Activated CD4-positive, alpha-beta T cell treated with anti-CD3 and anti-CD28 coated beads for 36 hours (primary cell): ENCODE measurements around the gene MPV17L2. TPM values are rescaled to one million over a fixed set of nuclear protein-coding genes. Genes with fewer than 3 reads are reported as not detected.
"Not testable (repeated sequence)": the region's sequence is repeated elsewhere in the genome, so short reads cannot be mapped to it uniquely, and the experiment has no call there.

Source experiments
- ATAC-seq: fragments of 200-7000 bp; cut with Tn5 transposase; one replicate; pipeline ENCODE4 v1.10.0; 2021; ENCODE audit warnings: mild to moderate bottlenecking, moderate library complexity
- CTCF ChIA-PET: fragments of 350-600 bp; sonication (Branson Sonifier 250); formaldehyde crosslinking; loops from one replicate; lab custom pipeline; 2021; ENCODE audit warnings: antibody characterized with exemption; lab: Charles Lee
- POLR2A ChIA-PET: fragments of 350-600 bp; sonication (Branson Sonifier 250); formaldehyde crosslinking; loops from one replicate; lab custom pipeline; 2021; ENCODE audit warnings: antibody characterized with exemption, inconsistent platforms; lab: Charles Lee
- DNase-seq: peaks from one replicate; pipeline ENCODE4 v3.0.0-alpha.2; 2020
- H3K27ac Mint-ChIP-seq: one replicate; pipeline ENCODE4 v1.8.0; 2021; ENCODE audit warnings: mixed read lengths
- H3K27me3 Mint-ChIP-seq: one replicate; pipeline ENCODE4 v1.8.0; 2021; ENCODE audit warnings: mixed read lengths
- H3K36me3 Mint-ChIP-seq: one replicate; pipeline ENCODE4 v1.8.0; 2021; ENCODE audit warnings: low read depth, mixed read lengths
- H3K4me1 Mint-ChIP-seq: one replicate; pipeline ENCODE4 v1.8.0; 2021; ENCODE audit warnings: mixed read lengths
- H3K4me3 Mint-ChIP-seq: one replicate; pipeline ENCODE4 v1.8.0; 2021; ENCODE audit warnings: mild to moderate bottlenecking, moderate library complexity, mixed read lengths
- H3K9me3 Mint-ChIP-seq: one replicate; pipeline ENCODE4 v1.8.0; 2021; ENCODE audit warnings: low read depth, mixed read lengths
- intact Hi-C, 2 experiments: fragments of 100-400 bp; cut with DNase I in 1 of 2; cut with micrococcal nuclease in 1 of 2; formaldehyde crosslinking; loops; one replicate each; pipeline versions ENCODE4 v1.14.2 to v1.15.1; 2022 to 2024; cut with DNase I, micrococcal nuclease
- total RNA-seq, 2 experiments: library from RNA; stranded (reverse); gene quantifications; one replicate each; pipeline ENCODE4 v1.2.3, GENCODE V29; 2021

The MPV17L2 gene
- total RNA-seq, 2 experiments from 2014 or later: 5.7 to 6.2 TPM

- CTCF ChIA-PET: interaction anchor here (1.0 kb wide), 1 partner anchor 14 kb away, joined by 3 read pairs; no protein-coding TSS in a partner anchor
- peaks cover 23% of the 10 kb centered on the region for H3K4me1 Mint-ChIP-seq
- no peaks in the 10 kb centered on the region for H3K36me3 Mint-ChIP-seq
- no peaks in the 10 kb centered on the region for H3K9me3 Mint-ChIP-seq
- peak overlapping the region; percentile 73 for H3K27ac Mint-ChIP-seq
- ATAC-seq (no peak), DNase-seq (peak; percentile 57)
- peak overlapping the region; percentile 84 for H3K4me3 Mint-ChIP-seq
- intact Hi-C loops: loop anchor here (1.0 to 10.0 kb wide), 13 partner anchors 8 to 641 kb away; partner anchors contain the start of genes ARRDC2 (in 1 of the 2), IFI30 (in 1 of the 2), MPV17L2 (in 1 of the 2) and PGLS (in 1 of the 2)
- POLR2A ChIA-PET: no interaction called here
- no peaks in the 10 kb centered on the region for H3K27me3 Mint-ChIP-seq
Measured at GRCh38 chr19:18153556-18154134, 39.4 kb upstream of the MPV17L2 start.

GRCh38 chr19:18155095-18156087 lies 37.6 kb upstream of the MPV17L2 start:
- Mint-ChIP-seq H3K9me3 (no peaks in the 10 kb centered on the region), H3K4me1 (peaks cover 27% of the 10 kb centered on the region), H3K27me3 (no peaks in the 10 kb centered on the region), H3K27ac (no peak overlapping the region), H3K36me3 (peaks cover 3% of the 10 kb centered on the region), H3K4me3 (no peak overlapping the region)
- DNase-seq (no peak), ATAC-seq (no peak)
- intact Hi-C loops: loop anchor here in 1 of 2 experiments (10.0 kb wide), 1 partner anchor 151 kb away; the partner anchor contains the start of gene ARRDC2
- ChIA-PET CTCF (interaction anchor here (0.6 to 1.4 kb wide), 3 partner anchors 9 to 42 kb away, joined by 3 to 5 read pairs (median 4); no protein-coding TSS in a partner anchor), POLR2A (interaction anchor here (0.6 kb wide), 2 partner anchors 9 to 250 kb away, joined by 4 to 5 read pairs; no protein-coding TSS in a partner anchor)

GRCh38 chr19:18156268-18156667 lies 36.8 kb upstream of the MPV17L2 start:
- CTCF ChIA-PET: interaction anchor here (1.4 kb wide), 1 partner anchor 43 kb away, joined by 5 read pairs; no protein-coding TSS in a partner anchor
- ATAC-seq (no peak), DNase-seq (no peak)
- Mint-ChIP-seq H3K4me3 (no peak overlapping the region), H3K9me3 (no peaks in the 10 kb centered on the region), H3K4me1 (peaks cover 28% of the 10 kb centered on the region), H3K27me3 (no peaks in the 10 kb centered on the region), H3K36me3 (peaks cover 4% of the 10 kb centered on the region), H3K27ac (no peak overlapping the region)
- POLR2A ChIA-PET: no interaction called here
- intact Hi-C loops: loop anchor here in 1 of 2 experiments (10.0 kb wide), 1 partner anchor 151 kb away; the partner anchor contains the start of gene ARRDC2

- ChIA-PET POLR2A (no interaction called here), CTCF (interaction anchor here (1.4 kb wide), 1 partner anchor 44 kb away, joined by 5 read pairs; no protein-coding TSS in a partner anchor)
- Mint-ChIP-seq H3K4me3 (no peak overlapping the region), H3K27ac (no peak overlapping the region), H3K9me3 (no peaks in the 10 kb centered on the region), H3K36me3 (peaks cover 4% of the 10 kb centered on the region), H3K27me3 (no peaks in the 10 kb centered on the region), H3K4me1 (peaks cover 23% of the 10 kb centered on the region)
- intact Hi-C loops: loop anchor here in 1 of 2 experiments (10.0 kb wide), 1 partner anchor 152 kb away; the partner anchor contains the start of gene ARRDC2
- DNase-seq: no peak
- no peak for ATAC-seq
Measured at GRCh38 chr19:18156841-18157464, 36.1 kb upstream of the MPV17L2 start.

GRCh38 chr19:18157465-18158063 lies 35.5 kb upstream of the MPV17L2 start:
- Mint-ChIP-seq H3K4me1 (peaks cover 20% of the 10 kb centered on the region), H3K4me3 (no peak overlapping the region), H3K36me3 (peaks cover 4% of the 10 kb centered on the region), H3K27ac (no peak overlapping the region), H3K27me3 (no peaks in the 10 kb centered on the region), H3K9me3 (no peaks in the 10 kb centered on the region)
- CTCF ChIA-PET: no interaction called here
- POLR2A ChIA-PET: no interaction called here
- intact Hi-C loops: loop anchor here in 1 of 2 experiments (10.0 kb wide), 1 partner anchor 153 kb away; the partner anchor contains the start of gene ARRDC2
- ATAC-seq (no peak), DNase-seq (no peak)

- ChIA-PET CTCF (interaction anchor here (0.6 kb wide), 1 partner anchor 81 kb away, joined by 3 read pairs; no protein-coding TSS in a partner anchor), POLR2A (no interaction called here)
- H3K36me3 Mint-ChIP-seq: peaks cover 7% of the 10 kb centered on the region
- no peaks in the 10 kb centered on the region for H3K9me3 Mint-ChIP-seq
- no peak overlapping the region for H3K4me3 Mint-ChIP-seq
- H3K4me1 Mint-ChIP-seq: peaks cover 20% of the 10 kb centered on the region
- H3K27me3 Mint-ChIP-seq: no peaks in the 10 kb centered on the region
- DNase-seq (no peak), ATAC-seq (no peak)
- H3K27ac Mint-ChIP-seq: no peak overlapping the region
- intact Hi-C loops: loop anchor here in 1 of 2 experiments (10.0 kb wide), 1 partner anchor 154 kb away; the partner anchor contains the start of gene ARRDC2
Measured at GRCh38 chr19:18158467-18158866, 34.6 kb upstream of the MPV17L2 start.

- H3K4me1 Mint-ChIP-seq: peaks cover 16% of the 10 kb centered on the region
- CTCF ChIA-PET: interaction anchor here (0.7 to 0.9 kb wide), 3 partner anchors 93 to 141 kb away, joined by 3 read pairs; no protein-coding TSS in a partner anchor
- POLR2A ChIA-PET, H3K36me3 Mint-ChIP-seq, ATAC-seq, H3K27me3 Mint-ChIP-seq, H3K27ac Mint-ChIP-seq, DNase-seq, H3K9me3 Mint-ChIP-seq, H3K4me3 Mint-ChIP-seq: not testable (repeated sequence)
- intact Hi-C loops: loop anchor here in 1 of 2 experiments (10.0 kb wide), 1 partner anchor 154 kb away; the partner anchor contains the start of gene ARRDC2
Measured at GRCh38 chr19:18159059-18159616, 33.9 kb upstream of the MPV17L2 start.

- CTCF ChIA-PET: interaction anchor here (0.7 to 2.4 kb wide), 7 partner anchors 8 to 152 kb away, joined by 3 to 7 read pairs (median 3); partner anchors contain the start of gene ARRDC2
- no peak overlapping the region for H3K4me3 Mint-ChIP-seq
Measured at GRCh38 chr19:18159810-18160209, 33.2 kb upstream of the MPV17L2 start.

GRCh38 chr19:18160493-18160970 lies 32.5 kb upstream of the MPV17L2 start:
- intact Hi-C loops: loop anchor here in 1 of 2 experiments (2.0 kb wide), 1 partner anchor 48 kb away; no protein-coding TSS in a partner anchor
- Mint-ChIP-seq H3K4me3 (peak overlapping the region; percentile 70), H3K9me3 (no peaks in the 10 kb centered on the region), H3K4me1 (peaks cover 9% of the 10 kb centered on the region), H3K27me3 (no peaks in the 10 kb centered on the region), H3K36me3 (peaks cover 10% of the 10 kb centered on the region), H3K27ac (peak overlapping the region; percentile 72)
- ATAC-seq (no peak), DNase-seq (peak; percentile 46)
- CTCF ChIA-PET: interaction anchor here (0.6 to 2.4 kb wide), 7 partner anchors 9 to 289 kb away, joined by 3 to 7 read pairs (median 3); partner anchors contain the start of gene ARRDC2
- POLR2A ChIA-PET: no interaction called here

More at GRCh38 chr19:18159810-18160209, 33.2 kb upstream of the MPV17L2 start:
- Mint-ChIP-seq H3K27ac (no peak overlapping the region), H3K9me3 (no peaks in the 10 kb centered on the region), H3K36me3 (peaks cover 9% of the 10 kb centered on the region), H3K27me3 (no peaks in the 10 kb centered on the region), H3K4me1 (peaks cover 11% of the 10 kb centered on the region)
- intact Hi-C loops: loop anchor here (2.0 to 10.0 kb wide), 2 partner anchors 47 to 155 kb away; partner anchors contain the start of gene ARRDC2 (in 1 of the 2)
- ATAC-seq: no peak
- POLR2A ChIA-PET: no interaction called here
- no peak for DNase-seq
